Peyer's patch (tissue), 4 donors: Measurements from ENCODE around the gene CCDC12. TPM values are rescaled to one million over a fixed set of nuclear protein-coding genes. Genes with fewer than 3 reads are reported as not detected.

Source experiments
- DNase-seq, 3 donors: peaks; one replicate each; pipeline ENCODE4 v3.0.0-alpha.2; 2017 to 2019
- H3K27ac ChIP-seq, 4 donors: fragments of 200-600 bp; sonication (generic); one replicate each; pipeline ENCODE4 v1.5.1; 2016 to 2019
- H3K27me3 ChIP-seq, 2 donors: fragments of 200-600 bp; sonication (generic); one replicate each; pipeline ENCODE4 v1.5.1; 2019
- H3K36me3 ChIP-seq, 3 donors: fragments of 200-600 bp; sonication (generic); one replicate each; pipeline ENCODE4 v1.5.1; 2016 to 2019
- H3K4me1 ChIP-seq, 4 donors: fragments of 200-600 bp; sonication (generic); one replicate each; pipeline ENCODE4 v1.5.1; 2016 to 2019
- H3K4me3 ChIP-seq, 4 donors: fragments of 200-600 bp; sonication (generic); 1 replicate in 3 of 4; 2 replicates in 1 of 4; pipeline ENCODE4 v1.5.1; 2016 to 2019; ENCODE audit warnings: mild to moderate bottlenecking in 1 of 4
- H3K9me3 ChIP-seq, 4 donors: fragments of 200-600 bp; sonication (generic); one replicate each; pipeline ENCODE4 v1.5.1; 2016 to 2019; ENCODE audit warnings: mild to moderate bottlenecking in 1 of 4
- POLR2A ChIP-seq, 2 donors: fragments of 450-650 bp; IDR thresholded peaks; one replicate each; pipeline ENCODE4 v1.5.1; 2017; ENCODE audit warnings: antibody characterized with exemption in 2 of 2, mild to moderate bottlenecking in 2 of 2, moderate library complexity in 2 of 2
- total RNA-seq, 4 donors: library from RNA; depleted of rRNA; stranded (reverse); fragments of >200 nt; gene quantifications; one replicate each; pipeline ENCODE4 v1.1.0, GENCODE V29; 2016
- TF ChIP-seq, protein P1 (sequence below), 6 experiments: fragments of 450-650 bp in 4 of 6; fragments of 200-600 bp in 2 of 6; sonication (generic) in 1 of 6; IDR thresholded peaks; one replicate each; pipeline ENCODE4 v1.5.1; 2017 to 2019; ENCODE audit warnings: antibody characterized with exemption in 6 of 6, mild to moderate bottlenecking in 3 of 6, moderate library complexity in 1 of 6

The CCDC12 gene
- total RNA-seq, 4 donors from 2014 or later, result 41.7 to 90.0 (median 59.2) TPM

- H3K4me3 ChIP-seq, result no peak overlapping the region
- DNase-seq, result peak in 1 of 3 donors; percentile 22
- no peaks in the 10 kb centered on the region for H3K27me3 ChIP-seq
- H3K27ac ChIP-seq, result no peak overlapping the region
- H3K9me3 ChIP-seq, result no peaks in the 10 kb centered on the region
- no peak for TF ChIP-seq POLR2A (IDR thresholded peaks at IDR 0.05)
- TF ChIP-seq, protein P1, sequence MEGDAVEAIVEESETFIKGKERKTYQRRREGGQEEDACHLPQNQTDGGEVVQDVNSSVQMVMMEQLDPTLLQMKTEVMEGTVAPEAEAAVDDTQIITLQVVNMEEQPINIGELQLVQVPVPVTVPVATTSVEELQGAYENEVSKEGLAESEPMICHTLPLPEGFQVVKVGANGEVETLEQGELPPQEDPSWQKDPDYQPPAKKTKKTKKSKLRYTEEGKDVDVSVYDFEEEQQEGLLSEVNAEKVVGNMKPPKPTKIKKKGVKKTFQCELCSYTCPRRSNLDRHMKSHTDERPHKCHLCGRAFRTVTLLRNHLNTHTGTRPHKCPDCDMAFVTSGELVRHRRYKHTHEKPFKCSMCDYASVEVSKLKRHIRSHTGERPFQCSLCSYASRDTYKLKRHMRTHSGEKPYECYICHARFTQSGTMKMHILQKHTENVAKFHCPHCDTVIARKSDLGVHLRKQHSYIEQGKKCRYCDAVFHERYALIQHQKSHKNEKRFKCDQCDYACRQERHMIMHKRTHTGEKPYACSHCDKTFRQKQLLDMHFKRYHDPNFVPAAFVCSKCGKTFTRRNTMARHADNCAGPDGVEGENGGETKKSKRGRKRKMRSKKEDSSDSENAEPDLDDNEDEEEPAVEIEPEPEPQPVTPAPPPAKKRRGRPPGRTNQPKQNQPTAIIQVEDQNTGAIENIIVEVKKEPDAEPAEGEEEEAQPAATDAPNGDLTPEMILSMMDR (IDR thresholded peaks at IDR 0.05), result no peak
- H3K4me1 ChIP-seq, result peaks cover 6 to 84% (median 21%) of the 10 kb centered on the region in 4 donors
- H3K36me3 ChIP-seq, result peaks cover 0 to 29% (median 0%) of the 10 kb centered on the region in 3 donors
Measured at GRCh38 chr3:46938118-46938517, 38.4 kb downstream of the CCDC12 start.

DNA sequence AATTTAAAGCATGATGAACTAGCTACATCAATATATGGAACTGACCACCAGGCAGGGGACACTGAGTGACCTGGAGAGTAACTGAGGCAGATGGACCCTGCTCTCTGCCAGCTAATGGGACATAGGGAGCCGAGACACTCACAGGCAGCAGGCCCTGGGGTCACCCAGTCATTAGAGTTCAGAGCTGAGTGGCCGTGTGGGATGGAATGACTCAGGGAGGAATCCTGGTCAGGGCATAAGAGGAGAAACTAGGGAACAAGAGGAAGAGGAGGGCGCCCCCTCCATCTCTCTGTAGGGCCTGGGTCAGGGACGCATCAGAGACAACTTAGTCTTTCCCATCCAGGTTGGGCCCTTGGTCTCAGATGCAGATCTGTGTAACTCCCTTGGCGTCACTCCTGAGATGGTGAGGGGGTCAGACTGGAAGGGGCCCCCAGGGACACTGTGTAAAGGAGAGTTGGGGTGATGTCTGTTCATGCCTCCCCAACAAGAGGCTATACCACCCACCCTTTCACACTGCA lies 39.8 kb downstream of the CCDC12 start:
- Histone ChIP-seq H3K9me3 (no peaks in the 10 kb centered on the region), H3K4me3 (no peak overlapping the region), H3K27me3 (no peaks in the 10 kb centered on the region), H3K36me3 (peaks cover 0 to 29% (median 0%) of the 10 kb centered on the region in 3 donors), H3K4me1 (peaks cover 18 to 84% (median 30%) of the 10 kb centered on the region in 4 donors), H3K27ac (peak overlapping the region in 1 of 4 donors; percentile 77)
- peak in 1 of 3 donors; percentile 15 for DNase-seq
- TF ChIP-seq, protein P1 (IDR thresholded peaks at IDR 0.05), result no peak
- TF ChIP-seq POLR2A (IDR thresholded peaks at IDR 0.05), result no peak

GRCh38 chr3:46935989-46936558 lies 40.5 kb downstream of the CCDC12 start:
- TF ChIP-seq, protein P1 (IDR thresholded peaks at IDR 0.05), result no peak
- no peak for TF ChIP-seq POLR2A (IDR thresholded peaks at IDR 0.05)
- peaks cover 0 to 29% (median 0%) of the 10 kb centered on the region in 3 donors for H3K36me3 ChIP-seq
- peak in 1 of 3 donors; percentile 45 for DNase-seq
- H3K4me3 ChIP-seq, result no peak overlapping the region
- H3K9me3 ChIP-seq, result no peaks in the 10 kb centered on the region
- H3K27ac ChIP-seq, result peak overlapping the region in 3 of 4 donors; percentile 50 to 79 (median 77)
- no peaks in the 10 kb centered on the region for H3K27me3 ChIP-seq
- peaks cover 23 to 85% (median 35%) of the 10 kb centered on the region in 4 donors for H3K4me1 ChIP-seq

DNA sequence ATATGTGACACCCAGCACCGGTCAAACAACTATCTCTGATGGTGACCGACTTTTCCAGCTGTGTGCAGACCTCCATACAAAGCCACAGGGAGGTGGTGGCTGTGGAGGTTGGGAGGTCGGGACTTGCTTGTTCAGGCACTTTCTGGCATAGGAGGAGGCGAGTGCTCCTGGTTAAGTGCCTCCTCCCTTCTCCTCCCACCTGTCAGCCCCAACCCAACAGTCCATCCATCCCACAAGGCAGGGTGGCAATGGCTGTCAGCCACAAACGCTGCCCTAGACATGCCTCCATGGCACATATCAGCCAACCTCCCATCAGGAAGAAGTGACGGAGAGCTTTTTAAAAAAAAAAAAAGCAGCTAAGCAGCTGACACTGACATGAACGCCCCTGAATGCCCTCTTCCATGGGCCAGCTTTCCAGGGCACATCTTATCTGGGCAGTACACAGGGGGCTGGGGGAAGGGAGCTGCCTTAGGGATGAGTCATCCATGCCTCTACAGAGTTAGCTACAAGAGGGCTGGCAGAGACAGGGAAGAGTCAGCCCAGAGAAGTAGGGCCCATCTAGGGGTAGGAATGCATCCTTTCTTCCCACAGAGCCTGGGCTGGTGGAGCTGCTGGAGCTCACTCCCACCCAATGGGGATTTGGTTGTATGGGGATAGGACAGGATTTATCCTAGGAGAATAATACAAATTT lies 41.2 kb downstream of the CCDC12 start:
- Histone ChIP-seq H3K4me3 (no peak overlapping the region), H3K27ac (peak overlapping the region; percentile 14 to 79 (median 64)), H3K9me3 (no peaks in the 10 kb centered on the region), H3K27me3 (no peaks in the 10 kb centered on the region), H3K4me1 (peaks cover 31 to 88% (median 42%) of the 10 kb centered on the region in 4 donors), H3K36me3 (peaks cover 0 to 23% (median 0%) of the 10 kb centered on the region in 3 donors)
- peak in 1 of 3 donors; percentile 88 for DNase-seq
- TF ChIP-seq POLR2A (IDR thresholded peaks at IDR 0.05), result peak in 1 of 2 donors; percentile 27
- TF ChIP-seq, protein P1 (IDR thresholded peaks at IDR 0.05), result peak in 4 of 6 experiments; percentile 27 to 49 (median 40)

DNA sequence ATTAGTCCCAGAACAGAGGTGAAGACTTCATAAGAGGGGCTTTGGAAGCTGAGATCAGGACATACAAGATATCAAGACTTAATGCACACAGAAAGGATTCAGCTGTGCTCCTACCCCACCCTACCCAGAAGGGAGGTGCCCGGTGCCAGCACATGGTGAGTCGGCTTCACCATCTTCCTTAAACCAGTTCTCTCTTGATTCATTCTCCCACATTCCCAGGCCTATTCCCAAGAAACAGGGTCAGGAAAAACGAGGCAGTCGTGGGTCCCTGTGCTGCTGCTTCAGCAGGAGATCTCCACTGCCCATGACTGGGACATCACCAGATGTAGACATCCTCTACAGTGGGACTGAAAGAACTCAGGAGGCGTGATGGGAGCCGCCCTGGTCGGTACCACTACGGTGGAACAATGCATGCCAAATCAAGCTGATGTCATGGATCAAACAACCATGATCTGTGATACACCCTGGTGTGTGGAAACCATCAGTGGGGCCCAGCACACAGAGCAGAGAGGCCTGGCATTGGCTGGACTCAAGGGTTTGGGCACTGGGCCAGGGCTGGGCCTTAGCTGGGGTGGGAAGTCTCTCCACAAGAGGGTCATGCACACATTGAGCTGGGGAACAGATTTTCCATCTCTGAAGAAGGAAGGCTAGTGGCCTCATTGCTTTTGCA lies 41.9 kb downstream of the CCDC12 start:
- no peaks in the 10 kb centered on the region for H3K27me3 ChIP-seq
- H3K36me3 ChIP-seq, result peaks cover 0 to 16% (median 0%) of the 10 kb centered on the region in 3 donors
- H3K4me3 ChIP-seq, result no peak overlapping the region
- DNase-seq, result no peak
- no peaks in the 10 kb centered on the region for H3K9me3 ChIP-seq
- TF ChIP-seq POLR2A (IDR thresholded peaks at IDR 0.05), result no peak
- TF ChIP-seq, protein P1 (IDR thresholded peaks at IDR 0.05), result no peak
- peaks cover 31 to 88% (median 47%) of the 10 kb centered on the region in 4 donors for H3K4me1 ChIP-seq
- H3K27ac ChIP-seq, result peak overlapping the region; percentile 14 to 79 (median 64)
